Measurements from ENCODE around the gene ALG11.
A peak's percentile ranks its signal among the peaks of the same experiment; 100 is the strongest.

The ALG11 gene

DNA sequence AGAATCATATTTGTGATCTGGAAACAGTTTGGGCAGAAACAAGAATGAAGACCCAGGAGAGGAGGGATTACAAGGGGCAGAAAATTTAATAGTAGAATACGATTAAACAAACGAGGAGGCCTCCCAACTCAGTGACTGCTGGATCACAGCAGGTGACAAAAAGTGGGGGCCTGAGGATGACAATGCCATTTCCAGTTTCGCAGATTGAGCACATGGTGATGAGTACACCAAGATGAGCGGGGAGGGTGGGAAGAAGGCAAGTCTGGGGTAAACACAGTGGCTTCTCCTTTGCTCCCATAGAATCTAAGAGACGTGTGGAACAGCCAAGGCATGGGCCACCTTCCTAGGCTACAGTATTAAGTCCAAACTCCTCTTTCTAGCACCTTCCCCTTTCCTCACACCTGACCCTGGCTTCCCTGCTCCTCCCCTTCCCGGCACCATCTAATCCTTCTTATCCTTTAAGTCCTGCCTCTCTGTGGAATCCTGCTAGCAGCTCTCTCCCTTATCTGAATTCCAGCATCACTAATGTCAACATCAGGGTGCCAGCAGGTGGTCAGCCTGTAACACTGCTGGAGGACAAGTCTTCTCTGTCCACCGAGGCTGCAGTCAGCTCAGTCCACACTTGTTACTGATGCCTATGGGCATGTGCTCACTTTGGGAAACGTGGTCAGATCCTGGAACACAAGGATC is 14.4 kb upstream of the ALG11 start:
- no peak for DNase-seq

DNA sequence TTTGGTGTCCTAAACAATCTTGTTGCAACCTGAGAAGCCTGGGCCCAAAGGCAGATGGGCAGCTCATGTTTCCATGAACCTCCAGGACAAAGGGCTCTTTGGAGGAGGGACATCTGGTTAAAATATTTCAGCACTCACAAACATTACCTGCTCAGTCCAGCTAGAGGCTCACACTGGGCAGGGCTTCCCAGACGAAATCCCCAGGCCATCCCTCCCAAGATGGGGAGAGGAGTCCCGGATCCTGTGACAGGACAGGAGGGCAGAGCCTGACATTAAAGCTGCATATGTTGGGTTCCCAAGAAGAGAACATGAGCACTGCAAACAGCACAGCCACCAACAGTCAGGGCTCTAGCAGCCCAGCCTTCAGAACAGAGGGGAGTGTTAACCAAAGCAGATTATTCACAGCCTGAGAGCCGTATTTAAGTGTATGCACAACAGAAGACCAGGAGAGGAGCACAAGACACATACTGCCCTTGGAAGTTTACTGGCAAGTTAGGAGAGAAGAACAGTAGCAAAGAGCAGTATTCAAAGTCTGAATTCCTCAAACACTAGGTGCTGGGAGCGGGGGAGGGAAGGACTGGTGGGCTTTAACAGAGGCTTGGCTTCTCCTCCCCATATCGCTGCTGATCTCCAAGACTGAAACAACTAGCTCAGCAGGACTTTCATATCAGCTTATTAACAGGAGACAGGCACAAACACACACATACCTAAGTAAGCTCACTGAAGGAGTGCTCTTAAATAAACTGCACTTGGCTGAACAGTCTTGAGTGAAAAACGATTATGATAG is 13.3 kb upstream of the ALG11 start:
- no peak for DNase-seq

DNA sequence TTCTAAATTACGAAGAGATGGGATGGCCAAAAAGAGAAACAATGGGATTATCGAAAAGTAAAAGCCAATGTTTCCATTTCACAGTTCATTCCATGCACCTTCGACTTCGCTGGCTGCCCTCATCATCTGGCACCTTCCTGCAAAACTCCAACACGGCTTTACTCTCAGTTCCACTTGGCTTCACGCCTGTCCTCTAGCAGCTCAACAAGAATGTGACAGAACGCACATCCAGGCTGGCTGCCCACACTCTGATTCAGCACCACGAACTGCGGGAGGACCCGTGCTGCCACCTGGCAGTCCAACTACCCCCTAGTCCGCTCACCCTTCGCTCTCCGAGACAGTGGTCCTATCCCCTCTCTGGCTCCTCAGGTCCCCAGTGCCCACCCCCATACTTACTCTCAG is 12.7 kb upstream of the ALG11 start:
- no peak for DNase-seq

- DNase-seq = no peak
Observed at GRCh38 chr13:51999921-52000320, 12.3 kb upstream of the ALG11 start.

DNA sequence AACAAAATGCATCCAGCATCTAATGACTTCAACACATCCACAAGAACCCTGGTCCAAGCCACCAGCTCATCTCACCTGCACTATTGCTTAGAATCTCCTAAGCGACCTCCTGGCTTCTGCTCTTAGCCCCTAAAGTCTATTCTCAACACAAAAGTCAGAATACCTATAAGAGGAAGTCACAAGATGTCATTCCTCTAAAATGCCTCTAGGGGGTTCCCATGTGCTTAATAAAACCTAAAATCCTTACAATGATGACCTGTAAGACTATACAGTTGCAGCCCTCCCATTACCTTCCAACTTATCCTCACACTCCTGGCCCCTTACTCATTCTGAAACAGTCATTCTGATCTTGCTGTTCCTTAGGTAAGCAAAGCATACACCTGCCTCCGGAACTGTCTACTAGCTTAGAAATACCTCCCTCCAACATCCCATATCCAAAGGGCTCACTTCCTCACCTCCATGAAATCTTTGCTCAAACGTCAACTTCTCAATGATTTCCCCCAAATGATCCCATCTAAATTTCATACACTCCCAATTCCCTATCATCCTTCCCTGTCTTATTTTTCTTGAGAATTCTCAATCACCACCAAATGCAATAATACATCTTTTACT is 11.0 kb upstream of the ALG11 start:
- peak; percentile 44 for DNase-seq

DNA sequence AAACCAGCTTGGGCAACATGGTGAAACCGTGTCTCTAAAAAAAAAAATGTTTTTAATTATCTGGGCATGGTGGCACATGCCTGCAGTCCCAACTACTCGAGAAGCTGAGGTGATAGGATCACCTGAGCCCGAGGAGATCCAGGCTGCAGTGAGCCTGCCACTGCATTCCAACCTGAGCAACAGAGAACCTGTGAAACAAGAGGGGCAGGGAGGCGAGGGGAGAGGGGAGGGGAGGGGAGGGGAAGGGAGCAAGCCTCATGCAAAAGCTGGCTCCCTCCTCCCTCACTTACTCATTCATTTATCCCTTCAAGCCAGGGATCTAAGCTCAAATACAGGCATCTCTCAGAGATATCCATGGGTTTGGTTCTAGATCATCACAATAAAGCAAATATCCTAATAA is 9.8 kb upstream of the ALG11 start:
- DNase-seq = no peak

GRCh38 chr13:52003541-52003940 is 8.7 kb upstream of the ALG11 start:
- no peak for DNase-seq

- no peak for DNase-seq
Observed at GRCh38 chr13:52004511-52005170, 7.6 kb upstream of the ALG11 start.

GRCh38 chr13:52005841-52006522 is 6.2 kb upstream of the ALG11 start:
- DNase-seq = no peak

GRCh38 chr13:52006523-52007245 is 5.5 kb upstream of the ALG11 start:
- no peak for DNase-seq

DNA sequence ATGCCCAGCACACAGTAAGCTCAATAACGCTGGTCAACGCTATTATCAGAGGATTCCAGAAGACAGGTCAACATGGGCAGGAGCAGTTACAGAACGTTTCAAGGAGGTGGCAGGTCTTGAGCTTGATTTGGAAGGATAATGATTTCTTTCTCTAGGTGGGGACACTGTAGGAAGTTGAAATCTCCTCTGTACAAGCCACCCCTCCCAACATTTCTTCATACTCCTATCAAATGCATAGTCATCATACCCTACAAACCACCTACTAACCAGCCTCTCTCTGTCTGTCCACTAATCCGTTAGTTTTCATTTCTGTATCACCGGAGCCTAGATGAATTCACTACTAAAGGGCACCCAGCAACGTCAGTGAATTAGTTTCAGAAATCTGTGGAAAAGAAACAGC is 2.3 kb upstream of the ALG11 start:
- no peak for DNase-seq

DNA sequence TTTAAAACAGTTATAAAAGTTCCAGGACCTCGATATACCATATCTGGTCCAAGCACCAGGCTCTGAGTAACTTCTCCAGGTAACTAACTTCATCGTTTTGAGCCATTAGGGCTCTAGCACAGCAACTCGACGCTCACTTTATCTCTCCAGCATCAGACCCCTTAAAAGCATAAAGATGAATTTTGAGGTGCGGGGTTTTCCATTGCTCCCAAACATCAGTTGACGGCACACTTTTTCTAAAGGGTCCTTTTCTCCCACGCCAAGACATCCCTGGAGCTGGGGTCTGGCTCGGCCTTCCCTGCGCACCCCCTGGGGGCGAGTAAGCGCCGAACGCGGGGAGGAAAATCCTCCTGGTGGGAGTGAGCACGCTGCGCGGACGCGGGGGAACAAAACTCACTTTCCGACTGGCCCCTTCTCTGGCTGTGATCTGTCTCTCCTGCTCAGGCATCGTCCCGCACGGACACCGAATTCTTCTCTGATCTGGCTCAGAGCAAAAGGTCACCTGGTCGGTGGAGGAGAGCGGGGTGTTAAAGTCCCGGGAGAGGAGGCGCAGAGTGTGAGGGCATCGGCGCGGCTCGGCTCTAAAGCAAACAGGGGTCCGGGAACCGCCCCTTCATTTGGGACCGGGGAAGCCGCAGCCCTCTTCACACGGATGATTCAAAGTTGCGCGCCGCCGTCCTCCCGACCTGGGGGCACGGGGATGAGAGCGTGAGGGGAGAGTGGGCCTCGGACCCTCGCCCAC is 1.1 kb upstream of the ALG11 start, which contains the start of gene ATP7B:
Gene ATP7B (minus strand): TSS at position 561 of the 742 bp plus-strand sequence. CDS start 113 bp downstream, at position 448.
- no peak for DNase-seq

DNA sequence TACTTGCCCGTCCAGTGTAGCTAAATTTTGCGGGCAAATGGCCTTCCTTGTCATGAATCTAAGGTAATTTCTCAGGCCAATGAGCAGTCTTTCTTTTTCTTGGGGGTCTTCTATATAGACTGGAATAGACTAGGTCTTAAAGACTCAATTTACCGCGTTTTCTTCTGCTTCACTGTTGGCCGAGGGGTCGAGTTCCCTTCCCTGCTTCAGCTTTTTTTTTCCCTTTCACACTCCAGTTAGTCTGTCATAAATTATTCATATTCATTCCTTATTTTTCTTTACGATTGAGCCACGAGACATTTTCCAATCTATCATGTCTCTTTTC is 276 bp downstream of the ALG11 start:
- no peak for DNase-seq

DNA sequence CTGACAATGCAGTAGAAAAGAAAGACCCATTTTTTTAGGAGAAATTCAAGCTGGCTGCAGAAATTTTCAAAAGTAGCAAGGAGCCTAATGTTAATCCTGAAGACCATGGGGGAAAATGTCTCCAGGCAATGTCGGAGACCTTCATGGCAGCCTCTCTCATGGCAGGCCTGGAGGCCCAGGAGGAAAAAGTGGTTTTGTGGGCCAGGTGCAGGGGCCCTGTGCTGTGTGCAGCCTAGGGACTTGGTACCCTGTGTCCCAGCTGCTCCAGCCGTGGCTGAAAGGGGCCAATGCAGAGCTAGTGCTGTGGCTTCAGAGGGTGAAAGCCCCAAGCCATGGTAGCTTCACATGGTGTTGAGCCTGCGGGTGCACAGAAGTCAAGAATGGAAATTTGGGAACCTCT is 4.1 kb downstream of the ALG11 start:
- DNase-seq = no peak

DNA sequence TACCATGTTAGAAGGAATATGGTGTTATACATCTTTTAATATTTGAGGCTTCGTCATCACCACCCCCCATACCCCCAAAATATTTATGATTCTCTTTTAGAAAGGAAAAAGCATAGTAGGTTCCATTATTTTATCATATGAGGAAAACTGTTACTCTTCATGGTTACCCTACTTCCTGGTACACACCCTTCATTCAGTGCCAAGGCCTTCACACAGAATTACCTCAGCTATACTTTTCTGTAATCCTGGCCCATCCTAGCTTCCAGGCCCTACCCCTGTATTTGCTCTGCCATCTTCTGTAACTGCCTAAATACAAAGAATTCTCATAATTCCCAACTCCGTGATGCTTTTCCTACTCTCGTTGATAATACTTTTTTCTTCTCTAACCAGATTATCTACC is 8.0 kb downstream of the ALG11 start:
- DNase-seq = no peak

DNA sequence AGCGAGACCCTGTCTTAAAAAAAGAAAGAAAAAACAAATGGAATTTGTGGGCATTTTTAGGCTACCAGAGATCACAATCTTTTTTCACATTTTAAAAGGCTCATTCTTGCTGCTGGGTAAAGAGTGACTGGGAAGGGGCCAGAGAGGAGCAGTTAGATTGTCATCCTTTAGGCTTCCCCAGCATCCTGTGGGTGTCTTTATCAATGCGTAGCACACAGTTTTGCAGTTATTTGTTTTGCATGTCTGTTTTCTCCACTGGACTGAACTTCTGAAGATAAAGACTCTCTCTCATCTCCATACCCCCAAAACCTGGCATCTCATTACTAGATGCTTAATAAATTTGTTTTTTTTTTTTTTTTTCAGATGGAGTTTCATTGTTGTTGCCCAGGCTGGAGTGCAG is 10.2 kb downstream of the ALG11 start:
- no peak for DNase-seq

GRCh38 chr13:52024481-52024880 is 12.3 kb downstream of the ALG11 start, which contains the start of gene UTP14C:
Gene UTP14C (plus strand): TSS chr13:52024691. CDS start chr13:52028805, 4,114 bp downstream.
- DNase-seq = no peak

DNA sequence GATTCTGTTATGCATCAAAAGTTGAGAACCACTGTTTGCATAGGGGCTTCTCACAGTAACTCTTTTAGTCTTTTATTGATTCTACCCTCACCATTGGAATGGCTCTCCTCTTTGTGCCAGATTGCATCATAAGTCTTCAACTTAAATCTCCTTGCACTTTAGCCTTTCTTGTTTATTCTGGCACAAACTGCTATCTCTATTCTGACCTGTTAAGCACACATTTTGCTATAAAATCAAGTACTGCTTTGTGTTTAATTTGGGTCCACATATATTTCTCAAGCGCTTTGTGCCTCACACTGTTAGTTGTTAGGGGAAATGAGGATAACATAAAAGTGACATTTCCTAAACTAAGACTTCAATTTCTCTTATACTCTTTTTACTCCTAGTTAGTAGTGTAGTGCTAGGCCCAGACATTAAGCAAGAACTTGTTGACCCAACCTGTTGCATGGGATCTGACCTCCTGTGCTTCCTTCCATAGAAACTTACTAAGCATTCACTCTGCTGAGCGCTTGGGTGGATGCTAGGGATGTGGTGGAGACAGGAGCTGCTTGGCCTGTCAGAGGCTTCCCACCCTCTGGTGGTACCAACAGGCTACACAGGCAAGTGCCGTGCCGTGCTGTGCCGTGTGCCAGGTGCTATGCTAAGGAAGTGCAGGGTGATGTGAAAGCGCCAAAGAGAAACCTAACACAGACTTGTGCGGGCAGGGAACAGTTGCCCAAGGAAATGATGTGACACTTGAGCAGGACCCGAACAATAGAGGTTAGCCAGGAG is 13.5 kb downstream of the ALG11 start:
- no peak for DNase-seq

DNA sequence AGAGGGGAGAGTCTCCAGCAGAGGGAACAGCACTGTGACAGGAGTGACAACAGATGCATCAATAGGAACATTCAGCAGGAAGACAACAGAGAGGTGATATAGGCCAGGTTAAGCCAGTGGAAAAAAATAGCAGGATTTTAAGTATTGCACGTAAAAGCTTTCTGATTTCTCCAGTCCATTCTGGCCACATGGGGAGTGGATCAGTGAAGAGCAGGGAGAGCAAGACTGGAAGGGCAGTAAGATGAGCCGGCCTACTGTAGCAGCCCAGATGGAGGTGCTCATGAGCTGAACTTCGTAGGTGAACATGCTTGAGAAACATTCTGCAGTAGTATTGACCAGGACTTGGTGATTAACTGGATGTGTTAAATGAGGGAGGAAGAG is 14.0 kb downstream of the ALG11 start:
- DNase-seq = no peak

DNA sequence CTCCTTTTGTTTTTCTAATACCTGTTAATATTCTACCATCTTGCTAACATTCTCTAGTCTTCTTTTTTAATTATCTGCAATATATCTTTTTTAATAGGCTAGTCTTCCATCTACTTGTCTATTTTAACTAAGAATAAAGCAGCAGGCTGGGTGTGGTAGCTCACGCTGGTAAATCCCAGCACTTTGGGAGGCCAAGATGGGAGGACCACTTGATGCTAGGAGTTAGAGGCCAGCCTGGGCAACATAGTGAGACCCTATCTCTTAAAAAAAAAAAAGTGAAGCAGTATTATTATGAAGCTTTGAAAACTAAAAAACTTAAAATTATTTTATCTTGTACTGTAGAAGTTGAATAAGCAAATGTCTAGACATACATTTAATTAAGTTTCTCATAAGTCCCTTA is 15.6 kb downstream of the ALG11 start:
- no peak for DNase-seq

GRCh38 chr13:52029569-52029968 is 17.4 kb downstream of the ALG11 start:
- no peak for DNase-seq
